Epithelial cell of esophagus (primary cell): ENCODE results near the gene KDM4F.

Experiments used
- DNase-seq: peaks from one replicate; pipeline ENCODE4 v3.0.0; 2010; ENCODE audit warnings: low read depth
- H3K4me3 ChIP-seq: 2 replicates; pipeline ENCODE4 v1.5.1; 2011; ENCODE audit warnings: mild to moderate bottlenecking, low read length, control low read depth
- CTCF ChIP-seq: IDR thresholded peaks from 2 replicates; pipeline ENCODE4 v1.5.1; 2011; ENCODE audit warnings: low read depth, mild to moderate bottlenecking, low read length, control low read depth, inconsistent platforms; ENCODE audit not compliant: insufficient read depth; ENCODE audit errors: missing control alignments

Gene KDM4F

DNA sequence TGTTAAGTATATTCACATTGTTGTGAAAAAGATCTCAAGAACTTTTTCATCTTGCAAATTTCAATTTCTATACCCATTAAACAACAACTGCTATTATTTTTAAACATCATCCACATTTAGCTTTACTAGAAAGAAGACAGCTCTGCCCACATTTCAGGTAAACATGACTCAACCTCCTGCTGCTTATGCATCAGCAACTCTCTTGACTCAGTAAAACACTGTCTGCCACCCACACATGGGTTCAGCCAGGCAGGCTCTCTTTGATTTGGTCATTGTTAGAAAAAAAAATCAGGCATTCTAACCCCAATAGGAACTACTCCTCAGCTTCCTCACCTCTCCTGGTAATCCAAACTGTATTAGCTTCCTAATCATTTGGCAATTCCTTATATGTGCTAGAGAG is 35.3 kb downstream of the KDM4F start:
- no peak overlapping the region for H3K4me3 ChIP-seq
- peak; percentile 92 for DNase-seq
- no peak for TF ChIP-seq CTCF

DNA sequence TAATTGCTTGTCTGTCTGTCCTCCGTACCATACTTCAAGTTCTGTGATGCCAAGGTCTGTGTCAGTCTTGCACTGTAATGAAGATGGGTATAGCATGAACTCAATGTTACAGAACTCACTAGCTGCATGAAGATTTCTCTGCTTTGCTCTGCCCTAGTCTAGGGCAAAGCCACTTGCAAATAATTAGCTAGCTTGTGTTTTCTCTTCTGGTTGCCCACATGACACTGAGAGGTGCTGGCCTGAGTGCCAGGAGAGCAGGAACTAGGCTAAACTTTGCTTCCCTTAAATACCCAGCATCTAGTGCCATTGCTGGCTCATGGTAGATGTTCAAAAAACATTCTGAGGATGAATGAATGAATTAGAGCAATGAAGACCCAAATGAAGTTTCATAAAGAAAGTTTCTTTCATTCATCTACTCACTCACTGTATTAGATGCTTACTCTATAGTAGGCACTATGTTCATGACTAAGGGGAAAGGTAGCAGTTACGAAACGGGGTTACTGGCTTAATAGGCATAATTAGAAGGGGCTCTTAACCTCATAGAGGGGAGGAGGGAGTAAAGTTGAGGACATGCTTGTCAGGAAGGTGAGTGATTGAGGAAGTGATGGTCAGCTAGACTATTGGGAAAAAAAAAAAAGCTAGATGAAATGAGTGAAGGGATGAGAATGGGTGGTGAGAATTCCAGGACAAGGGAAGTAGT is 36.0 kb downstream of the KDM4F start:
- no peak for DNase-seq
- no peak overlapping the region for H3K4me3 ChIP-seq
- TF ChIP-seq CTCF, result no peak

DNA sequence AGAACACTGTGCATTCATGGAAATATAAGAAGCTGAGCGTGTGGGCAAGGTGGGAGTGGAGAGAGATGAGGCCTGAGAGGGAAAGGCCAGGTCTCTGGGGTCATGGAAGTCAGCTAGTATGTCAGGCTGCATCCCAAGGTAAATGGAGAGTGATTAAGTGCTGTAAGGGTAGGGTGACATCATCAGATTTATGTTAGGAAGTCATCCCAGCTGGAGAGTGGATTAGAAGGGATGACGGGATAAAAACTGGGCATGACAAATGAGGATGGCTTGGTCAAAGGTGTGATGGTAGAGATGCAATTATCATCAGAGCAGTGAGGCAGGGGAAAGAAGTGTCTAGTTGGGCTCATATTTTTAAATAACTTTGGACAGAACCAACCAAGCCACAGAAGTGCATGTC is 36.9 kb downstream of the KDM4F start:
- no peak for TF ChIP-seq CTCF
- no peak overlapping the region for H3K4me3 ChIP-seq
- no peak for DNase-seq

- no peak for DNase-seq
- no peak for TF ChIP-seq CTCF
- H3K4me3 ChIP-seq, result no peak overlapping the region
Measured at GRCh38 chr11:95086836-95087570, 37.8 kb downstream of the KDM4F start.

- H3K4me3 ChIP-seq, result peak overlapping the region; percentile 50
- no peak for DNase-seq
- TF ChIP-seq CTCF, result no peak
Measured at GRCh38 chr11:95088946-95089619, 39.9 kb downstream of the KDM4F start.

GRCh38 chr11:95089620-95090542 is 40.7 kb downstream of the KDM4F start, which contains the start of gene ENDOD1:
ENDOD1 (plus strand) TSS chr11:95089846; CDS start chr11:95089928, 82 bp downstream.
- peak within 1 kb of the TSS; percentile 67 for H3K4me3 ChIP-seq
- TF ChIP-seq CTCF, result no peak
- DNase-seq, result peak; percentile 90
